B cell (primary cell): ENCODE results near the gene E2F2. TPM values are rescaled to one million over a fixed set of nuclear protein-coding genes. Genes with fewer than 3 reads are reported as not detected.
A peak's percentile ranks its signal among the peaks of the same experiment; 100 is the strongest.

ENCODE experiments used
- ATAC-seq: fragments of 200-7000 bp; cut with Tn5 transposase; one replicate; pipeline ENCODE4 v1.10.0; 2021; ENCODE audit warnings: low read depth, mild to moderate bottlenecking, moderate number of reproducible peaks, moderate library complexity
- CTCF ChIA-PET: fragments of 350-600 bp; sonication (Branson Sonifier 250); formaldehyde crosslinking; loops from one replicate; lab custom pipeline; 2021; ENCODE audit warnings: antibody characterized with exemption, inconsistent platforms; lab: Charles Lee
- POLR2A ChIA-PET: fragments of 350-600 bp; sonication (Branson Sonifier 250); formaldehyde crosslinking; loops from one replicate; lab custom pipeline; 2021; ENCODE audit warnings: antibody characterized with exemption; lab: Charles Lee
- DNase-seq: peaks from one replicate; pipeline ENCODE4 v3.0.0; 2013
- H2AFZ ChIP-seq: 2 replicates; pipeline ENCODE4 v1.6.1; 2012; ENCODE audit warnings: mild to moderate bottlenecking, low read depth, low read length; ENCODE audit not compliant: insufficient read depth, poor library complexity, severe bottlenecking
- H3K27ac ChIP-seq, 2 donors: 1 replicate in 1 of 2; 2 replicates in 1 of 2; pipeline ENCODE4 v1.5.1; 2012 to 2013; ENCODE audit warnings: low read length in 2 of 2, mild to moderate bottlenecking in 2 of 2, moderate library complexity in 1 of 2
- H3K27me3 ChIP-seq, 4 experiments: fragments of 200-600 bp in 1 of 4; sonication (generic) in 1 of 4; replicated peaks in 1 of 4; 1 replicate in 2 of 4; 2 replicates in 2 of 4; pipeline versions ENCODE4 v1.6.1 to v1.7.0; 2013 to 2016; ENCODE audit warnings: low read length in 3 of 4, mild to moderate bottlenecking in 2 of 4, mixed read lengths in 1 of 4, moderate library complexity in 1 of 4; ENCODE audit not compliant: insufficient read depth in 4 of 4, control insufficient read depth in 3 of 4; ENCODE audit errors: control extremely low read depth in 1 of 4
- H3K36me3 ChIP-seq, 2 experiments: replicated peaks in 1 of 2; 1 replicate in 1 of 2; 2 replicates in 1 of 2; pipeline versions ENCODE4 v1.6.1 to v1.7.1; 2013; ENCODE audit warnings: low read length in 1 of 2; ENCODE audit not compliant: insufficient read depth in 2 of 2, control insufficient read depth in 1 of 2; ENCODE audit errors: control extremely low read depth in 1 of 2, extremely low read depth in 1 of 2
- H3K4me1 ChIP-seq, 2 donors: fragments of 200-600 bp in 1 of 2; sonication (generic) in 1 of 2; 1 replicate in 1 of 2; 2 replicates in 1 of 2; pipeline versions ENCODE4 v1.5.1 to v1.6.1; 2013 to 2017; ENCODE audit warnings: low read length in 2 of 2; ENCODE audit not compliant: control insufficient read depth in 2 of 2, insufficient read depth in 2 of 2
- H3K4me2 ChIP-seq: replicated peaks from 2 replicates; pipeline ENCODE3; 2012; ENCODE audit warnings: mild to moderate bottlenecking, low read depth, low read length; ENCODE audit not compliant: poor library complexity, severe bottlenecking
- H3K4me3 ChIP-seq, 5 experiments: fragments of 200-600 bp in 1 of 5; sonication (generic) in 1 of 5; 1 replicate in 3 of 5; 2 replicates in 2 of 5; pipeline versions ENCODE4 v1.5.1 to v1.7.0; 2011 to 2016; ENCODE audit warnings: low read length in 4 of 5, mild to moderate bottlenecking in 4 of 5, low read depth in 2 of 5, control low read depth in 1 of 5, moderate library complexity in 1 of 5; ENCODE audit not compliant: insufficient read depth in 1 of 5; ENCODE audit errors: control extremely low read depth in 1 of 5, extremely low read depth in 1 of 5
- H3K79me2 ChIP-seq: fragments of 200-600 bp; sonication (generic); one replicate; pipeline ENCODE4 v1.6.0; 2016; ENCODE audit warnings: low read length; ENCODE audit not compliant: control insufficient read depth, insufficient read depth
- H3K9ac ChIP-seq: fragments of 200-600 bp; sonication (generic); 2 replicates; pipeline ENCODE4 v1.6.1; 2017; ENCODE audit warnings: mild to moderate bottlenecking, low read length, moderate library complexity
- H3K9me3 ChIP-seq, 3 donors: one replicate each; pipeline versions ENCODE4 v1.6.1 to v1.7.1; 2013; ENCODE audit warnings: low read length in 2 of 3; ENCODE audit not compliant: control insufficient read depth in 2 of 3, insufficient read depth in 1 of 3; ENCODE audit errors: control extremely low read depth in 1 of 3
- H4K20me1 ChIP-seq: 2 replicates; pipeline ENCODE4 v1.6.0; 2012; ENCODE audit warnings: mild to moderate bottlenecking, low read length; ENCODE audit not compliant: insufficient read depth, control insufficient read depth, poor library complexity, severe bottlenecking
- H3K27ac Mint-ChIP-seq: one replicate; pipeline ENCODE4 v1.8.0; 2021; ENCODE audit warnings: mixed read lengths
- H3K27me3 Mint-ChIP-seq: one replicate; pipeline ENCODE4 v1.8.0; 2021; ENCODE audit warnings: mixed read lengths
- H3K4me1 Mint-ChIP-seq: one replicate; pipeline ENCODE4 v1.8.0; 2021; ENCODE audit warnings: mixed read lengths
- H3K4me3 Mint-ChIP-seq: one replicate; pipeline ENCODE4 v1.8.0; 2021; ENCODE audit warnings: mixed read lengths
- H3K9me3 Mint-ChIP-seq: one replicate; pipeline ENCODE4 v1.8.0; 2022; ENCODE audit warnings: mixed read lengths; ENCODE audit not compliant: insufficient read depth
- CTCF ChIP-seq: fragments of 200-600 bp; IDR thresholded peaks from one replicate; pipeline ENCODE4 v1.8.0; 2022; ENCODE audit warnings: antibody characterized with exemption, mild to moderate bottlenecking
- EZH2 ChIP-seq: IDR thresholded peaks from 2 replicates; pipeline ENCODE4 v1.6.1; 2012; ENCODE audit warnings: borderline replicate concordance, low read depth, mild to moderate bottlenecking, moderate library complexity, low read length; ENCODE audit not compliant: insufficient read depth, poor library complexity, severe bottlenecking
- WGBS: methylation state at CpG from one replicate; pipeline ENCODE4 v1.1.5; 2013; ENCODE audit warnings: missing lambda C conversion rate; ENCODE audit not compliant: insufficient coverage; 5-methylcytosine and 5-hydroxymethylcytosine counted together
- intact Hi-C: fragments of 100-400 bp; cut with micrococcal nuclease; formaldehyde crosslinking; loops from one replicate; pipeline ENCODE4 v1.10.0; 2022
- polyA plus RNA-seq: library from polyadenylated mRNA; depleted of rRNA; stranded (reverse); fragments of >200 nt; gene quantifications from 2 replicates; pipeline ENCODE4 v1.2.3, GENCODE V29; 2012
- total RNA-seq, 2 donors: library from RNA; stranded (reverse); fragments of 120-200 nt in 1 of 2; gene quantifications; 1 replicate in 1 of 2; 2 replicates in 1 of 2; pipeline versions ENCODE4 v1.2.3 to v1.2.4, GENCODE V29; 2013 to 2022

The E2F2 gene
- total and polyA plus RNA-seq, 2 donors (not counting 1 experiment from before 2014, with no cell fraction given) = 2.4 to 3.2 TPM

- ChIA-PET CTCF (interaction anchor here (0.6 to 41.7 kb wide), 15 partner anchors 8 to 207 kb away, joined by 3 to 1420 read pairs (median 16); partner anchors contain the start of genes ID3 and RPL11), POLR2A (interaction anchor here (0.6 to 5.8 kb wide), 5 partner anchors 12 to 90 kb away, joined by 4 to 46 read pairs (median 7); partner anchors contain the start of gene ID3)
- 100% methylated on average over 2 of the region's 8 CpGs for WGBS
- Histone ChIP-seq H3K27me3 (no peaks in the 10 kb centered on the region), H3K36me3 (no peaks in the 10 kb centered on the region), H3K27ac (no peak overlapping the region), H3K4me2 (no peak overlapping the region), H3K79me2 (peaks cover 6% of the 10 kb centered on the region), H3K4me1 (peaks cover 22 to 38% of the 10 kb centered on the region in 2 donors), H2AFZ (no peak overlapping the region), H3K4me3 (no peak overlapping the region), H4K20me1 (no peaks in the 10 kb centered on the region), H3K9me3 (no peaks in the 10 kb centered on the region), H3K9ac (no peak overlapping the region)
- Mint-ChIP-seq H3K27ac (peak overlapping the region; percentile 41), H3K27me3 (no peaks in the 10 kb centered on the region), H3K4me3 (no peak overlapping the region), H3K9me3 (no peaks in the 10 kb centered on the region), H3K4me1 (peaks cover 37% of the 10 kb centered on the region)
- TF ChIP-seq CTCF (no peak), EZH2 (no peak)
- intact Hi-C loops = loop anchor here (10.0 kb wide), 1 partner anchor 382 kb away; the partner anchor contains the start of gene LUZP1
- ATAC-seq (no peak), DNase-seq (no peak)
Observed at GRCh38 chr1:23546897-23547584, 16.0 kb upstream of the E2F2 start.

GRCh38 chr1:23545851-23546250, 14.8 kb upstream of the E2F2 start:
- whole genome bisulfite sequencing = 94% methylated on average over 9 of the region's 9 CpGs
- H3K27me3 ChIP-seq = no peaks in the 10 kb centered on the region
- peaks cover 22 to 38% of the 10 kb centered on the region in 2 donors for H3K4me1 ChIP-seq
- H3K4me2 ChIP-seq = no peak overlapping the region
- peak overlapping the region; percentile 20 for H3K27ac Mint-ChIP-seq
- no peak for ATAC-seq
- no peak overlapping the region for H2AFZ ChIP-seq
- no peak overlapping the region for H3K27ac ChIP-seq
- H3K36me3 ChIP-seq = no peaks in the 10 kb centered on the region
- H3K9me3 Mint-ChIP-seq = no peaks in the 10 kb centered on the region
- peaks cover 6% of the 10 kb centered on the region for H3K79me2 ChIP-seq
- H3K4me3 Mint-ChIP-seq = no peak overlapping the region
- H3K4me1 Mint-ChIP-seq = peaks cover 32% of the 10 kb centered on the region
- no peak overlapping the region for H3K9ac ChIP-seq
- ChIA-PET POLR2A (interaction anchor here (0.6 to 5.8 kb wide), 7 partner anchors 9 to 195 kb away, joined by 3 to 46 read pairs (median 5); partner anchors contain the start of gene ID3), CTCF (interaction anchor here (0.7 to 41.7 kb wide), 28 partner anchors 9 to 208 kb away, joined by 3 to 1420 read pairs (median 8); partner anchors contain the start of genes E2F2, ID3 and RPL11)
- H3K27me3 Mint-ChIP-seq = no peaks in the 10 kb centered on the region
- no peaks in the 10 kb centered on the region for H4K20me1 ChIP-seq
- H3K9me3 ChIP-seq = no peaks in the 10 kb centered on the region
- TF ChIP-seq EZH2 (no peak), CTCF (no peak)
- DNase-seq = no peak
- no peak overlapping the region for H3K4me3 ChIP-seq
- intact Hi-C loops = loop anchor here (1.0 to 10.0 kb wide), 2 partner anchors 8 to 381 kb away; partner anchors contain the start of gene LUZP1
